Measurements from ENCODE around the gene USP31.
A peak's percentile ranks its signal among the peaks of the same experiment; 100 is the strongest.
"Not testable (repeated sequence)": the region's sequence is repeated elsewhere in the genome, so short reads cannot be mapped to it uniquely, and the experiment has no call there.

USP31 gene

DNA sequence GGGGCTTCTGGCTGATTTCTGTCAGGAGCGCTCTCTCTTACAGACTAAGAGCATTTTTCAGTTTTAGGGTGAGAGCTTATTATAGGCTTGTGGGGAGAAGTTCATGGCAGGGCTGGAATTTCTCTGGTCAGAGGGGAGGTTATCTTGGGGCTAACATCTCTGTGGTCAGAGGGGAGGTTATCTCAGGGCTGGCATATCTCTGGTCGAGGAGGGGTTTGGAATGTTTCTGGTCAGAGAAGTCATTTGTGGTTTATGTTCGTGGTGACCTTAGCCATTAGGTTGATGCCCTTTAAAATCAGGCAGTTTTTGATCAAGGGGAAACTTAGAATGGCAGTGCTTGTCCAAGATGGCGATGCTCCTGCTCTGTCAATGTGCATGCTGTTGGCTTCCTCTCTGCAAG, 10.8 kb upstream of the USP31 start:
- DNase-seq (ENCODE audit: low read depth): no peak

GRCh38 chr16:23158114-23158513, 8.9 kb upstream of the USP31 start:
- DNase-seq (ENCODE audit: low read depth): no peak

DNA sequence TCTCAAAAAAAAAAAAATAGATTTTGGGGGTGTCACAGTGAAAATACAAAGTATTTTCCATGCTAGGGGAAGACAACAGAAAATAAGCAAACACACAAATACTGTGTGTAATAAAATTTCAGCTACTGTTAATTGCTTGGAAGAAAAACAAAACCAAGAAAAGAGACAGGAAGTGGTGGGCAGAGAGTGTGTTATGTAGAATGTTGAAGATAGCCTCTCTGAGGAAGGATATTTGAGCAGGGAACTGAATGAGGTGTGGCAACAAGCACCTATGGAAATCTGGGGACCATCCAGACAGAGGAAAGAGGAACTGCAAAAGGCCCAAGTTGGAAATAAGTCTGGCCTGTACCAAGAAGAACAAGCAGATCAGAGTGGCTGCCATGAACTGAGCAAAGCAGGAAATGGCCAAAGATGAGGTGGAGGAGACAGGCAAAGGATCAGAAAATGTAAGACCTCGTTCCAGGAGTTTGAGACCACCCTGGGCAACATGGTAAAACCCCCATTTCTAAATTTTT, 7.8 kb upstream of the USP31 start:
- DNase-seq (ENCODE audit: low read depth): no peak

DNA sequence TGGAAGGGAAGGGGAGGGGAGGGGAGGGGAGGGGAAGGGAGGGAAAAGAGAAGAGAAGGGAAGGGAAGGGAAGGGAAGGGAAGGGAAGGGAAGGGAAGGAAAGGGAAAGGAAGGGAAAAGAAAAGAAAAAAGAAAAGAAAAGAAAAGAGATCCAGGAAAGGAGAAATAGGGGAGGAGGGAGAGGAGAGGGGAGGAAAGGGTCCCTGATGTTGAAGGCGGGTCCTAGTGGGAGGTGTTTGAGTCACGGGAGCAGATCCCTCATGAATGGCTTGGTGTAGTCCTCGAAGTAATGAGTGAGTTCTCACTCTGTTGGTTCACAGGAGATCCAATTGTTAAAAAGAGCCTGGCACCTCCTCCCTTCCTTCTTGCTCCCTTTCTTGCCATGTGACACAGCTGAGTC, 6.9 kb upstream of the USP31 start:
- DNase-seq (ENCODE audit: low read depth): no peak

GRCh38 chr16:23155445-23156049, 6.3 kb upstream of the USP31 start:
- DNase-seq (ENCODE audit: low read depth): peak; percentile 8

DNA sequence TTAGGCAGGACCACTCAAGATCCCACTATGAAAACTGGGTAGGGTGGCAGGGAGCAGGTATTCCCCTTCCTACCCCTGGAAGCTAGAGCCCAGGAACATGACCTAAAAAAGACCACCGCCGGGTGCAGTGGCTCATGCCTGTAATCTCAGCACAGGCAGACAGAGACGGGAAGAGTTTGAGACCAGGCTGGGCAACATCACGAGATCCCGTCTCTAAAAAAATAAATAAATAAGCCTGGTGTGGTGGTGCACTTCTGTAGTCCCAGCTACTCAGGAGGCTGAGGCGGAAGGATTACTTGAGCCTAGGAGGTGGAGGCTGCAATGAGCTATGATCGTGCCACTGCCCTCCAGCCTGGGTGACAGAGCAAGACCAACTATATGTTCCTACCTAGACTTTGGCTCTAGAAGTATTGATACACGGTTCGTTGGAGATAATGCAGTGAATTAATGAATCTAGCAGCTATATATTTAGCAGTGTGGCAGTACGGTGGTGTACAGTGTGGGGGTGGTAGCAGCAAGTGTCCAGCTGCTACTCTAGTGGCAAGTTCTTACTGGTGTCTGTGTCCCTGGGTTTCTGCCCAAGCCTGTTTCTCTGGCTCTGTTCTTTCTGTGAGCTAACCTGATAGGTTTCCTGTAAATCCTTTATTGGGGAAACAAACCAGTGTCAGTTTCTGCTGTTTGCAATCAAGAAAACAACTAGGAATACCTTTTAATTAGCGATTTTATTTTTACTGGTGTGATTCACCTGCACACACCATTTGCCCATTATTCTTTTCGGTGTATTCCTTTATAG, 3.3 kb upstream of the USP31 start:
- no peak for DNase-seq (ENCODE audit: low read depth)

DNA sequence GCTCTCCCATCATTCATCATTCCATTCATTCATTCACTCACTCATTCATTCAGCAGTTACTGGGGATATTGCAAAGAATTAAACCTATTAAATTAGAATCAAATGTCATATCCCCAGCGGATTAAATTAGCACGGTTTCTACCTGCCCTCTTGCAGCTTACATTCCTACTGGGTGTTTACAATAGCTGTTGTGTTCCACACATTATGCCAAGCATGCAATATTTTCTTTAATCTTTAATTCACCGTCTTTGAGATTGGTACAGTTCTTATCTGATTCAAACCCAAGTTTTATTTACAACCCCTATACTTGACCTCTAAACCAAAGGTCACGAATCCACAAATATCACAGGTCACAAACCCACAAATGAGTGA, 727 bp upstream of the USP31 start:
- no peak for DNase-seq (ENCODE audit: low read depth)

GRCh38 chr16:23148513-23149266, 562 bp downstream of the USP31 start:
- DNase-seq (ENCODE audit: low read depth): peak; percentile 33

- peak; percentile 3 for DNase-seq (ENCODE audit: low read depth)
These were observed 1.1 kb downstream of the USP31 start for GRCh38 chr16:23148166-23148512.

GRCh38 chr16:23147666-23148065, 1.6 kb downstream of the USP31 start:
- DNase-seq (ENCODE audit: low read depth): no peak

- DNase-seq (ENCODE audit: low read depth): no peak
These were observed 2.2 kb downstream of the USP31 start for GRCh38 chr16:23146877-23147601.

- DNase-seq (ENCODE audit: low read depth): peak; percentile 62
These were observed 3.6 kb downstream of the USP31 start for GRCh38 chr16:23145608-23146007.

DNA sequence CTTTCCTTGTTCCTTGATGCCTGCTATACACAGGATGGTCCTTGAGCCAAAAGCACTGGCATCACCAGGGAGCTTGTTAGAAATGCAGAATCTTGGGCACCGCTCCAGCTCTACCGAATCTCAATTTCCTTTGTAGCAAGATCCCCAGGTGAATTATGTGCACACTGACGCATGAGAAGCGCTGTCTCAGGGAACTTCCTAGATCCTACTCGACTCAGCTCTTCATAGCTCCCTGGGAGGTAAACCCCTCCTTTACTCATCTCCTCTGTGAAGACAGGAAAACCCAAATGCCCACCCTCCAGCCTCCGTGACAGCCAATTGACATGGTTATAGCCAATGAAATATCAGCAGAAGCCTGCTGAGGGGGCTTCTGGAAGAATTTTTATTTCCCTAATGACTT, 4.1 kb downstream of the USP31 start:
- DNase-seq (ENCODE audit: low read depth): no peak

- DNase-seq (ENCODE audit: low read depth): not testable (repeated sequence)
These were observed 4.9 kb downstream of the USP31 start for GRCh38 chr16:23144393-23144792.

- DNase-seq (ENCODE audit: low read depth): no peak
These were observed 5.9 kb downstream of the USP31 start for GRCh38 chr16:23143391-23143790.

- DNase-seq (ENCODE audit: low read depth): no peak
These were observed 7.1 kb downstream of the USP31 start for GRCh38 chr16:23141959-23142740.

- DNase-seq (ENCODE audit: low read depth): no peak
These were observed 7.8 kb downstream of the USP31 start for GRCh38 chr16:23141500-23141899.

DNA sequence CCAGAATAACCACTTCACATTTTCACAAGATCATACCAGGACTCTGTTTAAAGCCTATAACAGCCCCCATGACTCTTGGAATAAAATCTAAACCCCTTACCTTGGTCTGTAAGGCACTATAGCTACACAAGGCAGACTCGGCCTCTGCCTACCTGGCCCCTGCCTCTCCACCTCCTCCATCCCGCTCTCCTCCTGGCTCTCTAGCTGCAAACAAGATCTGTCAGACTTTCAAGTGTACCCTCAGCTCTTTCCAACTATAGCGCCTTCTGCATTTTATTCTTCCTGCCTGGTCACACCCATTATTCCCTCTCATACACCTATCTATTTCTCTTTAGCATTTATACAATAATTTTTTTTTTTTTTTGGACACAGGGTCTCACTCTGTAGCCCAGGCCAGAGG, 8.2 kb downstream of the USP31 start:
- no peak for DNase-seq (ENCODE audit: low read depth)

- DNase-seq (ENCODE audit: low read depth): no peak
These were observed 9.1 kb downstream of the USP31 start for GRCh38 chr16:23140107-23140506.

DNA sequence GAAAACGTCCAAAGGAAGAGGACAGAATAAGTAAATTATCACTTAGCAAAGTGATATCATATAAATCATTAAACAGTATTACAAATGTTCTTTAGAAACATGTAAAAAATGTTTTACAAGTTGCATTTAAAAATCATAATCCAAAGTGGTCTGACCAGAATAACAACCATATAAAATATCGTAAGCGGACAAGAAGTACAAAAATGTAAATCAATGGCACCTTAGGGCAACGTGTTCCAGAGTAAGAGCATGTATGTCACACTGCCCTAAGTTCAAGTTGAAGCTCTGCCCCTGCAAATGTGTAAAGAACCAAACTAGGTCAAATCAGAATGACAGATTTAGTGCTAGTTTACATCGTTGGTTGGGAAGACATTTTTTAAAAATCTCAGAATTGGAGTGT, 11.4 kb downstream of the USP31 start:
- no peak for DNase-seq (ENCODE audit: low read depth)

DNA sequence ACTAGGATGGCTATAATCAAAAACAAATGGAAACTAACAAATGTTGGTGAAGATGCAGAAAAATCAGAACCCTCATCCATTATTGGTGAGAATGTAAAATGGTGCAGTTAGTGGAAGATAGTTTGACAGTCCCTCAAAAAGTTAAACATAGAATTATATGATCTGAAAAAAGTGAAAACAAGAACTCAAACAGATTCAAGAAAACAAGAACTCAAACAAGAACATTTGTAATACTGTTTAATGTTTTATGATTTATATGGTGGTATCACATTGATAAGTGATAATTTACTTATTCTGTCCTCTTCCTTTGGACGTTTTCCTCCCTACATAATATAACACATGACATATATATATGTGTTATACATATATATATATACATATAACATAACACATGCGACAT, 12.0 kb downstream of the USP31 start:
- DNase-seq (ENCODE audit: low read depth): no peak

GRCh38 chr16:23134274-23134673, 15.0 kb downstream of the USP31 start:
- DNase-seq (ENCODE audit: low read depth): peak; percentile 64
